Testis (tissue), 3 donors: ENCODE results near the gene ZNF606. TPM values are rescaled to one million over a fixed set of nuclear protein-coding genes. Genes with fewer than 3 reads are reported as not detected.

Source experiments
- DNase-seq: peaks from one replicate; pipeline ENCODE4 v3.0.0-alpha.2; 2019
- H3K27ac ChIP-seq, 2 donors: fragments of 200-600 bp; sonication (generic); one replicate each; pipeline ENCODE4 v1.5.1; 2019
- H3K27me3 ChIP-seq: fragments of 200-600 bp; sonication (generic); one replicate; pipeline ENCODE4 v1.5.1; 2019
- H3K36me3 ChIP-seq: fragments of 200-600 bp; sonication (generic); one replicate; pipeline ENCODE4 v1.5.1; 2017; ENCODE audit warnings: low read depth; ENCODE audit errors: missing control alignments
- H3K4me1 ChIP-seq: fragments of 200-600 bp; sonication (generic); one replicate; pipeline ENCODE4 v1.5.1; 2019
- H3K4me3 ChIP-seq, 2 donors: fragments of 200-600 bp; sonication (generic); one replicate each; pipeline ENCODE4 v1.5.1; 2017 to 2019
- H3K9me3 ChIP-seq: fragments of 200-600 bp; sonication (generic); one replicate; pipeline ENCODE4 v1.5.1; 2017
- CTCF ChIP-seq, 3 experiments: fragments of 450-650 bp in 2 of 3; fragments of 200-600 bp in 1 of 3; sonication (generic) in 1 of 3; IDR thresholded peaks; one replicate each; pipeline ENCODE4 v1.5.1; 2016 to 2019; ENCODE audit warnings: antibody characterized with exemption in 3 of 3, mild to moderate bottlenecking in 2 of 3, moderate library complexity in 1 of 3
- POLR2A ChIP-seq: fragments of 450-650 bp; IDR thresholded peaks from one replicate; pipeline ENCODE4 v1.6.1; 2017; ENCODE audit warnings: antibody characterized with exemption, mild to moderate bottlenecking, moderate library complexity
- WGBS, 2 donors: methylation state at CpG; one replicate each; pipeline ENCODE4 v1.1.5; 2018; 5-methylcytosine and 5-hydroxymethylcytosine counted together
- intact Hi-C: fragments of 100-400 bp; cut with DNase I; formaldehyde crosslinking; loops from one replicate; pipeline ENCODE4 v1.15.1; 2023; ENCODE audit warnings: low total_unique reads
- polyA plus RNA-seq: library from polyadenylated mRNA; stranded (reverse); fragments of 350-450 nt; fragmentation: Illumina TruSeq; extraction: RNeasy Lipid Tissue Mini Kit (QIAGEN cat#74804); gene quantifications from one replicate; pipeline ENCODE4 v1.2.3, GENCODE V29; 2014; ENCODE audit warnings: low read depth, low replicate concordance; ENCODE audit not compliant: insufficient read depth
- total RNA-seq, 2 donors: library from RNA; depleted of rRNA; stranded (reverse); fragments of >200 nt; gene quantifications; one replicate each; pipeline ENCODE4 v1.2.3, GENCODE V29; 2016

The ZNF606 gene
- total and polyA plus RNA-seq, 3 donors from 2014 or later, result 12.1 to 73.9 (median 30.2) TPM

- intact Hi-C loops, result no loop called here
- H3K36me3 ChIP-seq, result no peaks in the 10 kb centered on the region
- no peak overlapping the region for H3K4me3 ChIP-seq
- no peaks in the 10 kb centered on the region for H3K9me3 ChIP-seq
- TF ChIP-seq CTCF (IDR thresholded peaks at IDR 0.05) (no peak), POLR2A (no peak)
- no peaks in the 10 kb centered on the region for H3K4me1 ChIP-seq
- no peak overlapping the region for H3K27ac ChIP-seq
- H3K27me3 ChIP-seq, result no peaks in the 10 kb centered on the region
- WGBS, 2 donors, result 81 to 83% methylated on average over 19 to 21 of the region's 21 CpGs
- no peak for DNase-seq
Observed at GRCh38 chr19:58040751-58041525, 38.3 kb upstream of the ZNF606 start.

- TF ChIP-seq CTCF (IDR thresholded peaks at IDR 0.05) (no peak), POLR2A (no peak)
- Histone ChIP-seq H3K36me3 (no peaks in the 10 kb centered on the region), H3K9me3 (no peaks in the 10 kb centered on the region), H3K27ac (no peak overlapping the region), H3K4me3 (no peak overlapping the region), H3K27me3 (no peaks in the 10 kb centered on the region), H3K4me1 (no peaks in the 10 kb centered on the region)
- 24 to 38% methylated on average over 7 to 8 of the region's 8 CpGs for WGBS, 2 donors
- intact Hi-C loops, result no loop called here
- DNase-seq, result no peak
Observed at GRCh38 chr19:58038688-58039204, 36.1 kb upstream of the ZNF606 start.

GRCh38 chr19:58037927-58038687, 35.5 kb upstream of the ZNF606 start:
- Histone ChIP-seq H3K9me3 (no peaks in the 10 kb centered on the region), H3K4me1 (no peaks in the 10 kb centered on the region), H3K27ac (no peak overlapping the region), H3K27me3 (no peaks in the 10 kb centered on the region), H3K36me3 (no peaks in the 10 kb centered on the region), H3K4me3 (no peak overlapping the region)
- 25 to 33% methylated on average over 20 to 43 of the region's 44 CpGs for WGBS, 2 donors
- intact Hi-C loops, result no loop called here
- TF ChIP-seq CTCF (IDR thresholded peaks at IDR 0.05) (no peak), POLR2A (no peak)
- no peak for DNase-seq

- intact Hi-C loops, result no loop called here
- 70 to 71% methylated on average over 8 of the region's 8 CpGs for WGBS, 2 donors
- TF ChIP-seq POLR2A (no peak), CTCF (IDR thresholded peaks at IDR 0.05) (no peak)
- DNase-seq, result no peak
- Histone ChIP-seq H3K9me3 (no peaks in the 10 kb centered on the region), H3K27ac (no peak overlapping the region), H3K4me1 (no peaks in the 10 kb centered on the region), H3K27me3 (no peaks in the 10 kb centered on the region), H3K4me3 (no peak overlapping the region), H3K36me3 (no peaks in the 10 kb centered on the region)
Observed at GRCh38 chr19:58035863-58036262, 33.2 kb upstream of the ZNF606 start.
